Smooth muscle cell (in vitro differentiated cells): ENCODE data around the gene KLK2. TPM values are rescaled to one million over a fixed set of nuclear protein-coding genes. Genes with fewer than 3 reads are reported as not detected.

ENCODE experiments used
- DNase-seq: peaks from one replicate; lab custom pipeline; 2025; ENCODE audit not compliant: unreplicated experiment; lab: John Stamatoyannopoulos, UW
- H2AFZ ChIP-seq: fragments of 200-600 bp; sonication (generic); 2 replicates; pipeline ENCODE4 v1.6.0; 2016; ENCODE audit warnings: antibody characterized with exemption, low read depth, mild to moderate bottlenecking
- H3F3A ChIP-seq: fragments of 200-600 bp; sonication (generic); 2 replicates; pipeline ENCODE4 v1.6.0; 2017; ENCODE audit warnings: antibody characterized with exemption, low read depth
- H3K27ac ChIP-seq: fragments of 200-600 bp; sonication (generic); 2 replicates; pipeline ENCODE4 v1.5.1; 2016; ENCODE audit warnings: low read depth, mild to moderate bottlenecking
- H3K27me3 ChIP-seq: fragments of 200-600 bp; sonication (generic); 2 replicates; pipeline ENCODE4 v1.6.1; 2016; ENCODE audit warnings: low read depth, mild to moderate bottlenecking
- H3K36me3 ChIP-seq: fragments of 200-600 bp; sonication (generic); 2 replicates; pipeline ENCODE4 v1.5.1; 2016; ENCODE audit warnings: low read depth
- H3K4me1 ChIP-seq: fragments of 200-600 bp; sonication (generic); 2 replicates; pipeline ENCODE4 v1.5.1; 2016; ENCODE audit warnings: low read depth
- H3K4me2 ChIP-seq: fragments of 200-600 bp; sonication (generic); 2 replicates; pipeline ENCODE4 v1.6.0; 2016; ENCODE audit warnings: mild to moderate bottlenecking
- H3K4me3 ChIP-seq: fragments of 200-600 bp; sonication (generic); 2 replicates; pipeline ENCODE4 v1.5.1; 2016; ENCODE audit warnings: mild to moderate bottlenecking
- H3K79me2 ChIP-seq: fragments of 200-600 bp; sonication (generic); 2 replicates; pipeline ENCODE4 v1.6.0; 2016; ENCODE audit warnings: low read depth, mild to moderate bottlenecking
- H3K9ac ChIP-seq: fragments of 200-600 bp; sonication (generic); 2 replicates; pipeline ENCODE4 v1.6.0; 2016; ENCODE audit warnings: low read depth
- H3K9me3 ChIP-seq: fragments of 200-600 bp; sonication (generic); replicated peaks from 2 replicates; pipeline ENCODE4 v1.5.1; 2016; ENCODE audit warnings: low read depth
- H4K20me1 ChIP-seq: fragments of 200-600 bp; sonication (generic); 2 replicates; pipeline ENCODE4 v1.6.0; 2016; ENCODE audit warnings: low read depth
- CTCF ChIP-seq: fragments of 200-600 bp; sonication (generic); IDR thresholded peaks from 2 replicates; pipeline ENCODE4 v1.5.1; 2017; ENCODE audit warnings: borderline replicate concordance, mild to moderate bottlenecking, antibody characterized with exemption; ENCODE audit not compliant: insufficient read depth, poor library complexity, severe bottlenecking
- WGBS: methylation state at CpG from one replicate; pipeline ENCODE4 v1.1.7; 2016; ENCODE audit warnings: low lambda C conversion rate; 5-methylcytosine and 5-hydroxymethylcytosine counted together
- polyA plus RNA-seq: library from polyadenylated mRNA; unstranded; fragments of >200 nt; fragmentation: Nextera tagmentation; extraction: Ambion mirVana; gene quantifications from 2 replicates; pipeline ENCODE4 v1.2.1, GENCODE V29; 2016
- total RNA-seq: library from RNA; depleted of rRNA; stranded (reverse); fragments of >200 nt; gene quantifications from 2 replicates; pipeline ENCODE4 v1.2.3, GENCODE V29; 2014

Gene KLK2
- total and polyA plus RNA-seq, 2 experiments from 2014 or later, result not detected

DNA sequence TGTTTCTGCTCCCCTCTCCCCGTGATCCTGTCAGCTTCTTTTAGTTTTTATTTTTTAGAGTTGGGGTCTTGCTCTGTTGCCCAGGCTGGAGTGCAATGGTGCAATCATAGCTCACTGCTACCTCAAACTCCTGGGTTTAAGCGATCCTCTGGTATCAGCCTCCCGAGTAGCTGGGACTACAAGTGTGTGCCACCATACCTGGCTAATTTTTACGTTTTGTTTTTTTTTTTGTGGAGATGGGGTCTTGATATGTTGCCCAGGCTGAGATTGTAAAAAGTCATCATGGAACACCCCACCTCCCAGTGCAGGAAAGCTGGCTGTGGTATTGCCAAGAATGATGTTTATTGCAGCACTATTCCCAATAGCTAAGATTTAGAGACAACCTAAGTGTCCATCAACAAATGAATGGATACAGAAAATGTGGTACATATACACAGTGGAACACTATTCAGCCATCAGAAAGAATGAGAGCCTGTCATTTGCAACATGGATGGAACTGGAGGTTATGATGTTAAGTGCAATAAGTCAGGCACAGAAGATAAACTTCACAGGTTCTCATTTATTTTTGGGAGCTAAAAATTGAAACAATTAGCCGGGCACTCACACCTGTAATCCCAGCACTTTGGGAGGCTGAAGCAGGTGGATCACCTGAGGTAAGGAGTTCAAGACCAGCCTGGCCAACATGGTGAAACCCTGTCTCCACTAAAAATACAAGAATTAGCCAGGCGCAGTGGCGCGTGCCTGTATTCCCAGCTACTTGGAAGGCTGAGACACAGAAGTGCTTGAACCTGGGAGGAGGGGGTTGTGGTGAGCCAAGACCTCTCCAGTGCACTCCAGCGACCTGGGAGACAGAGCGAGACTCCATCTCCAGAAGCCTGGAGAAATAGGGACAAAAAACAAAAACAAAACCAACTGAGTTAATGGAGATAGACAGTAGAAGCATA, 33.3 kb upstream of the KLK2 start:
- no peak for DNase-seq
- Histone ChIP-seq H3K4me2 (no peak overlapping the region), H3K9ac (no peak overlapping the region), H3K36me3 (no peaks in the 10 kb centered on the region), H3K79me2 (no peaks in the 10 kb centered on the region), H3F3A (no peaks in the 10 kb centered on the region), H3K4me3 (no peak overlapping the region), H3K9me3 (no peaks in the 10 kb centered on the region), H4K20me1 (no peaks in the 10 kb centered on the region), H3K27ac (no peak overlapping the region), H3K4me1 (no peaks in the 10 kb centered on the region), H3K27me3 (peaks cover 3% of the 10 kb centered on the region), H2AFZ (no peak overlapping the region)
- 71% methylated on average over 10 of the region's 10 CpGs for WGBS
- no peak for TF ChIP-seq CTCF

GRCh38 chr19:50842130-50842529, 31.1 kb upstream of the KLK2 start:
- H3K27me3 ChIP-seq, result peaks cover 11% of the 10 kb centered on the region
- H3K79me2 ChIP-seq, result no peaks in the 10 kb centered on the region
- no peak overlapping the region for H2AFZ ChIP-seq
- no peak overlapping the region for H3K4me3 ChIP-seq
- DNase-seq, result no peak
- H3K4me2 ChIP-seq, result no peak overlapping the region
- H3K9me3 ChIP-seq, result no peaks in the 10 kb centered on the region
- H3K9ac ChIP-seq, result no peak overlapping the region
- H4K20me1 ChIP-seq, result no peaks in the 10 kb centered on the region
- no peaks in the 10 kb centered on the region for H3K4me1 ChIP-seq
- no peaks in the 10 kb centered on the region for H3F3A ChIP-seq
- H3K27ac ChIP-seq, result no peak overlapping the region
- no peaks in the 10 kb centered on the region for H3K36me3 ChIP-seq
- TF ChIP-seq CTCF, result no peak
- 93% methylated on average over 6 of the region's 6 CpGs for WGBS

DNA sequence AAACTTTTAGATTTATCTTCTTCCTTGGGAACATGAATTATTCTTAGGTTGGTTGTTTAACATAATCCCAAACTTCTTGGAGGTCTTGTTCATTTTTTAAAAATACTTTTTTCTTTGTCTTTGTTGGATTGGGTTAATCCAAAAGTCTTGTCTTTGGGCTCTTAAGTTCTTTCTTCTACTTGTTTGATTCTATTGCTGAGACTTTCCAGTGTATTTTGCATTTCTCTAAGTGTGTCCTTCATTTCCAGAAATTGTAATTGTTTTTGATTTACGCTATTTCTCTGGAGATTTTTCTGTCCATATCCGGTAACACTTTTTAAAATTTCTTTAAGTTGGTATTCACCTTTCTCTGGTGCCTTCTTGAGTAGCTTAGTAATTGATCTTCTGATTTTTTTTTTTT, 30.0 kb upstream of the KLK2 start:
- no peak overlapping the region for H2AFZ ChIP-seq
- H3K27ac ChIP-seq, result no peak overlapping the region
- TF ChIP-seq CTCF, result no peak
- H3K79me2 ChIP-seq, result no peaks in the 10 kb centered on the region
- DNase-seq, result no peak
- peaks cover 11% of the 10 kb centered on the region for H3K27me3 ChIP-seq
- no peaks in the 10 kb centered on the region for H3K4me1 ChIP-seq
- no peaks in the 10 kb centered on the region for H3F3A ChIP-seq
- no peaks in the 10 kb centered on the region for H3K9me3 ChIP-seq
- 94% methylated on average over 2 of the region's 2 CpGs for WGBS
- no peaks in the 10 kb centered on the region for H4K20me1 ChIP-seq
- no peaks in the 10 kb centered on the region for H3K36me3 ChIP-seq
- no peak overlapping the region for H3K4me2 ChIP-seq
- H3K9ac ChIP-seq, result no peak overlapping the region
- no peak overlapping the region for H3K4me3 ChIP-seq
